HG02970 (cell line): ENCODE data around the gene CTBP1.

Experiments
- ATAC-seq: cut with Tn5 transposase; IDR thresholded peaks from one replicate; pipeline ENCODE4 v1.9.1; 2021; ENCODE audit warnings: mild to moderate bottlenecking, moderate library complexity, moderate number of reproducible peaks; ENCODE audit not compliant: unreplicated experiment, low FRiP score

The CTBP1 gene

DNA sequence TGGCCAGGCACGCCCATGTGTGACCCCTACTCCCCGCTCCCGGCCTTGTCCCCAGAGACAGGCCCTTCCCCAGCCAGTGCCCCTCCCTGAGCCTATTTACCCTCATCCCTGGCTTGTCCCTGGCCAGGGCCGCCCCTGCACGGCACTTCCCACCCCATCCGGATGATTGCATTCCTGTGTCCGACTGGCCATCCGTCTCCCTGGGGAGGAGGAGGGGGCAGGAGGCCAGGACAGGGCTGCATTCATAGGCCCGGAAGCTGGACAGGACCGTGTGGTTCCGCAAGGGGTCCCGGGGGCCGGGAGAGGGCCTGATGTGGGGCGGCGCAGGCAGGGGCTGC is 22.8 kb downstream of the CTBP1 start:
- ATAC-seq: no peak

DNA sequence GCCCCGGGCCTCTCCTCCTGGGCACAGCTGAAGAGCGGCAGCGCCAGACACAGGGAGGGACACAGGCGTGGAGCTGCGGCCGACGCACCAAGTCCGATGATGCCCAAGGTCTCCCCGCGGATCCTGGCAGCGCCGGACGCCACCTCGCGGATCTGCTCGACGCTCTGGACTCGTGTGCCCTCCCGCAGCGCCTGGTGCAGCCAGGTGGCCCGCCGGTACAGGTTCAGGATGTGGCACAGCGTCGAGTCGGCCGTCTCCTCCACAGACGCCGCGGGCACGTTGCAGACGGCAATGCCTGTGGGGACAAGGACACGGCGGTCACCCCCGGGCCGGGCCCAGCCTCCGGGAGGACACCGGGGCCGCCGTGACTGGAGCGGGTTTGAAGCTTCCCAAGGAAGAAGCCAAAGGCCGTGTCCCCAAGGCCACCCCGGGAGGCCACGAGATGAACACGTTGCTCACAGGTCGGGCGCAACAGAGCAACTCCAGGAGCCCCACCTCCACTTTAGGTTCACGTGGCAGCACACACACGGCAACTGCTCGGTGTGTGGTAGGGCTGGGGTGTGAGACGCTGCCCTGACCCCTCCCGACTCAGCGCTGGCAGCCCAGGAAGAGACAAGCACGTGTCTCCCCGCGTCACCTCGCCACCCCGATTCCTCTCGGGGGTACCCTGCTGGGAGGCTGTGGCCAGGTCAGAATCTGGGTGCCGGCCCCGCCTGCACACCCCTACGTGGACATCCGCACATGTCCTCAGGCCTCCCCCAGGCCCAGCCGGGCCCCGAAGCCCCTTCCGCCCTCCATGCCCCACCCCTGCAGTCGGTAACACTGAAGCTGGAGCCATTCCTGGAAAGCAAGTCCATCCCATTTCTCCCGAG is 23.4 kb downstream of the CTBP1 start:
- ATAC-seq: no peak

GRCh38 chr4:1223841-1224809 is 24.8 kb downstream of the CTBP1 start:
- ATAC-seq: no peak

DNA sequence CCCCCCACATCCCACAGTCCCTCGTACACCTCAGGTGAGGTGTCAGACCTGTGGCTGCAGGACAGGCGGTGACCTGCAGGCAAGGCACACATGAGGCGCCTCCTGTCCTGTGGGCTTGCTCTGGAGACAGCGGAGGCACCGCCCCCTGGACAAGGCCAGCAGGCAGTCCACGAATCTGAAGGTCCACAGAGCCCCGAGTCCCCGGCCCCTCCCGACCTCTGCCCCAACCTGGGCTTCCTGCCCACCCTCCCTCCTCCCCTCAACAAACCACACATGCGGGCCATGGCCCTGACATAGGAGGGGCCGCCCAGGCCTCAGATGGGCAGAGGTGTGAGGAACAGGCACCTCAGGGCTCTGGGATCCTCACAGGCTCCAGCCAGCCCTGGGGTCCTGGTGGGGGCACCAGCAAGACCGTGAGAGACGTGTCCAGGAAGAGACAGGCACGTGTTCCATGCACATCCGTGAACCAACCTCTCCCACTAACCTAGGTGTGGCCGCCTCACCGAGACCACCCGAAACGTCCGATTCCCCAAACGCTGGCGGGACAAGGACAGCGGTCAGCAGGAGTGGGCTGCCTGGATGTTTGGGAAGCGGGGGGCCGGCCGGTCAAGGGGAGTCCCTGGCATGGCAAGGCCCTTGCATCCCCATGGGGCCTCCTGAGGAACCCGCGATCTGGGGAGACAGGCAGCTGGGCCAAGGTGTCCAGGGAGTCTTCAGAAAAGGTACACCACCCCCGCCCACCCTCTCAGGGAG is 25.8 kb downstream of the CTBP1 start:
- no peak for ATAC-seq

DNA sequence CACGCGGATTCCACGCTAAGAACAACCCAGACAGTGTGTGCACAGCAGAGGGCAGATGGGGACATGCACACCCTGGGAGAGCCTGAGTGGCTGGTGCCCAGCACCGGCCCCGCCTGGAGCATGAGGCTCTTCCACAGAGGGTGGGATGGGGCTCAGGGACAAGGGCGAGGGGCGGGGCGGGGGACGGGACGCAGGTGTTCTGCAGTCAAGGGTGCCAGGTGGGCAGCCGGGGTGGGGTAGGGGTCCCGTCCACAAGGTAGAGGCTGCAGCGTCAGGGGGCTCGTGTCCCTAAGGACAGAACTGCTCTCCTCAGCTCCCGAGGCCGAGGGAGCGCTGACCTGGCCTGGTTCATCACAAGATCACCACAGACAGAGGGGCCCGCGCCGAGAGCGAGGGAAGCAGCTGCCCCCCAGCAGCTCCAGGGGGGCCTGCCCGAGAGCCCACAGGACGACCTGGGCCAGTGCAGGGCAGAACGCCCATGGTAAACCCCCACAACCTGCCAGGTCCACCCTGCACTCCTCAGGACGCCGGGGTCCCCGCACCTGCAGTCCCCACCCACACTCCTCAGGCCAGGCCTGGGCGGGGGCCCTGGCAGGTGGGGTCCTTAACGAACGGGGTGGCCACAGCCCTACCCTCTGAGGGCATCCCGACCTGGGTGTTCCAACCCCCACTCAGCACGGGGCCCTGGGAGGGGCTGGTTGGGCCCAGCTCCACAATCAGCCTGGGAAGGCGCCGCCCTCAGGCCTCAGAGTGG is 26.7 kb downstream of the CTBP1 start:
- no peak for ATAC-seq

DNA sequence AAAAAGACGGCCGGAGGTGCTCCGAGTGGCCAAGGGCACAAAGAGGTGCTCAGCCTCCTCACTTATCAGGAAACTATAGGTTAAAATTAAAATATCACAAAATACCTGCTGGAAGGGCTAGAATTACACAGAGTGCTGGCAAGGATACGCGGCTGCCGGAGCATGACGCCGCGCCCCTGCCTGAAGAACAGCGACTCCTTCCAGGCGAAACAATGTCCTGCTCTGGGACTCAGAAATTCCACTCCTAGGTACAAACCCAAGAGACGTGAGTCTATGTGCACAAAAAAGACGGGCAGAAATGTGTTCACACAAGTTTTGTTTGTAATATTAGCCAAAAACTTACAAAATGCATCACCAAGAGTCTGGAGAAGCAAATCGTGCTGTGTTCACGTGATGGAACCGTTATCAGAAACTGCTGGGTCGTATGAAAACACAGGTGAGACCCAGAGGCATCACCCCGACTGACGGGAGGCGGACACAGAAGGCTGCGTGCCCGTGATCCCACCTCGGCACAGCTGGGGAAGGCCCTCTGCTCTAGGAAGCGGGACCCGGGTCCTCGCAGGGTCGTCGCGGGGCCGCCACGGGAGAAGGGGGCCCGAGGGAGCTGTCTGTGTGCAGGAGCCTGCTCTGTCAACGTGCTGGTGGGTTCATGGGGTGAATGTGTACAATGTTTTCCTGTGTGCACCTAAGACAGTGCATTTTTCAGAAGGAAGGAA is 27.6 kb downstream of the CTBP1 start:
- no peak for ATAC-seq

DNA sequence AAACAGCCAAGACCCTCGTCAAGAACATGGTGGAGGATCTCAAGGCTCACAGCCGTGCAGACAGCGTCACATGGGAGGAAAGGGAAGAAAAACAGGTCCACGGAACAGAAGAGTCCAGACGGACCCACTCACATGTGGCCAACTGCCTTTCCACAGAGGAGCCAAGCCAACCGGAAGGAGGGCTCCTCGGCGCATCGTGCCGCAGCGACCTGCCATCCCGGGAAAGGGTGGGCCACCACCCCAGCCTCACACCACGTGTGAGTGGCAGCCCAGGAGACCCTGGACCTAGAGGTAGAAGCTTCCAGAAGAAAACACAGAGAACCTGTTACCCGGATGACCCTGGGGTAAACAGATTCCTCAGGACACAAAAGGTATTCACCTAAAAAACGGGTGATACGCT is 28.4 kb downstream of the CTBP1 start:
- ATAC-seq: no peak

DNA sequence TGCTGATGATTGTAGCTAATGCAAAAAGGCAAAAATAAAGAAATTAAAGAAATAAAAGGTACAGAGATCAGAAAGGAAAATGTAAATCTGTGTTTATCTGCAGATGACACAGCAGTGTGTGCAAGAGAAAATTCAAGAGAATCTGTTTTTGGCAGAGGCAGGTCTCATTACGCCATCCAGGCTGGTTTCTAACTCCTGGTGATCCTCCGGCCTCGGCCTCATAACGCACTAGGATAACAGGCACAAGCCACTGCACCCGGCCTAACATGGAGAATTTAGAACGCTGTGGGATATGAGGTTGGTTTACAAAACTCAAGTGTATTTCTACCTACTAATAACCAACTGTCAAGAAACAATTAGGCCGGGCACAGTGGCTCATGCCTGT is 29.4 kb downstream of the CTBP1 start:
- ATAC-seq: no peak

DNA sequence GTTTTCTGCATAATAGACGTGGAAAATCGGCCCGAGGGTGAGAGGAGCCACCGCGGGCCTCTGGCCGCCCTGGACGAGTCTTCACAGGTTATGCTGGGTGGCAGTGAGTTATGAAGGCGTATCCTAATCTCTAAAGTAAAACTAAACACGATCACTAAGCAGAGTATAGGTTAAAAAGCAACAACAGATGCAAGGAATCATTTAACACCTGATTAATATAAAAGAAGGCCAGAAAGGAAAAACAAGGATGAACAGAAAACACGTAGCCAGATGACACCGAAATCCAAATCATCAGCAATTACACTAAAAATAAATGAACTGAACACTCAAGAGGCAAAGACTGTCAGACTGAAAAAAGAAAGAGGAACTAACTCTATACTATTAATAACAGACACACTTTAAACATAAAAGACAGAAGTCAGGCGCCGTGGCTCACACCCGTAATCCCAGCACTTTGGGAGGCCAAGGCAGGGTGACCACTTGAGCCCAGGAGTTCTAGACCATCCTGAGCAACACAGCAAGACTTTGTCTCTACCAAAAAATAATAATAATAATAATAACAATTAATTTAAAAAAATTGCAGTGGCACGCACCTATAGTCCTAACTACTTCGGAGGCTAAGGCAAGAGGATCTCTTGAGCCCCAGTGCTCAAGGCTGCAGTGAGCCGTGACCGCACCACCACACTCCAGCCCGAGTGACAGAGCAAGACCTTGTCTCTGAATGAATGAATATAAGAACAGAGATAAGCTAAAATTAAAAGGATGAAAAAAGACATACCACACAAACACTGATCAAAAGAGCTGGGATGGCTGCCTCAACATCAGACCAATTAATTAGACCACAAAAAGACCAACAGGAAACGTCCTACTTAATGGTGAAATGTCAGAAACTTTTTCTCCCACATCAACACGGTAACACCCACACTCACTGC is 30.0 kb downstream of the CTBP1 start:
- peak; percentile 47 for ATAC-seq

DNA sequence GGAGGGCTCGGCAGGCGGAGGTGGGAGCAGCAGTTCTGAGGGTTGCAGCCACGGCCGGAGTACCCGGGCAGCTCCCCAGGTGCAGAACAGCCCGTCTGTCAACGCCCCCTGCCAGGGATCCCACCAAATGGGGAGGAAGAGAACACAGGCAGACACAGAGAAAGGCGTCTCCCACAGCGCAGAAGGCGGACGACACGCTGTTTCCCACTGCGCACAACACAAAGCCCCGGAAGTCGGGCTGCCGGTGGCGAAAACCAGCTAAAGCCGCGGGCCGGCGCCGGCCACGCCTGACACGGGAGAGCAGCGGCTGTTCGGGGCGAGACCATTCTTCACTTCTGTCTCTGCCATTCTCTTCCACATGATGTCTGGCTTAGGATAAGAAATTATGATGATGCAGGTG is 31.6 kb downstream of the CTBP1 start:
- ATAC-seq: no peak

DNA sequence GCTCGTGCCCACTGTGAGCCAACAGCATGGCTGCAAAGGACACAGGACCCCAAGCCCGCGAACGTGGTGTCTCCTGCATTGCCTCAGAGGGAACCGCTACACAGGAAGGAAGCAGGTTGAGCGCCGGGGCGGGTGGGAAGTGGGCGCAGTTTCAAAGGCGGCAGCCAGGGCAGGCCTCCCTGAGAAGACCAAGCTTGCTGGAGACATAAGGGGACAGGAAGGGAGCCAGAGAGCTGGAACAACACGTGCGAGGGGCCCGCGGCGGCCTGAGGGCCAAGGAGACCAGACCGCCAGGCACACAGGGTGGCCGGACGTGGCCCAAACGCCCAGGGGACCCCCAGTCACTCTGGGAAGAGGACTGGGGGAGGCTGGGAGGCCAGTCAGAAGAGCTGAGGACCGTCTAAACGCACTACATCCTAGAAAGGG is 32.0 kb downstream of the CTBP1 start:
- ATAC-seq: no peak

DNA sequence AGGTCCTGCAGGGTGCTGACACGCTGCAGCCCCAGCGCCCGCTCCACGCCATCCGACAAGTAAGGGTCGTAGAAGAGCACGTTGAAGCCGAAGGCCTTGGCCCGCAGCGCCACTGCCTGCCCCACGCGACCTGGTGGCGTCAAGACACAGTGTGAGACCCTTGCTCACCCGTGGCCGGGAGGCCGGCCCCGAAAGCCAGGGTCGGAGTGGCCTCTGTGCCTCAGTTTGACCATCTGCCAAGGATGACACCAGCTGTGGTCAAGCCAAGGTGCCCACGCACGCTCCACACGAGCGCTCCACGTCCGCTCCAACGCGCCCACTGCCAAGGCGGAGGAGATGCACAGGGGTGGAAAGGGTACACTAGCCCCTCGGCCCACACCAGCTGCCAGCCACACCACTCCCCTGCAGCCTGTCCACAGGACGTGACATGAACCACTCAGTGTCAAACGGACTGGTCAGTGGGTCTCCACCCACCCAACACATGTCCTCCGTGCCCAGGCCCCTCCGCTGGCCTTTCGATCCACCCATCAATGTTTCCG is 32.8 kb downstream of the CTBP1 start:
- no peak for ATAC-seq

GRCh38 chr4:1215141-1216075 is 33.5 kb downstream of the CTBP1 start:
- ATAC-seq: peak; percentile 42

GRCh38 chr4:1214101-1215095 is 34.5 kb downstream of the CTBP1 start:
- no peak for ATAC-seq

- ATAC-seq: no peak
These were observed 35.5 kb downstream of the CTBP1 start for GRCh38 chr4:1213336-1213995.
